NT2/D1 (cell line): ENCODE results near the gene FHOD1.

Experiments used
- DNase-seq: peaks from one replicate; pipeline ENCODE4 v3.0.0-alpha.2; 2011; ENCODE audit warnings: low read depth, low spot score
- H3K27me3 ChIP-seq: 2 replicates; pipeline ENCODE4 v1.6.0; 2011; ENCODE audit warnings: mild to moderate bottlenecking; ENCODE audit not compliant: insufficient read length, insufficient read depth
- H3K36me3 ChIP-seq: 2 replicates; pipeline ENCODE4 v1.6.1; 2011; ENCODE audit warnings: mild to moderate bottlenecking, low read length, mixed read lengths; ENCODE audit not compliant: insufficient read depth, insufficient read length
- H3K4me1 ChIP-seq: 2 replicates; pipeline ENCODE4 v1.5.1; 2011; ENCODE audit not compliant: insufficient read depth, insufficient read length
- H3K4me3 ChIP-seq: 2 replicates; pipeline ENCODE4 v1.5.1; 2011; ENCODE audit warnings: low read depth; ENCODE audit not compliant: insufficient read length
- H3K9ac ChIP-seq: 2 replicates; pipeline ENCODE4 v1.6.0; 2011; ENCODE audit warnings: low read depth; ENCODE audit not compliant: insufficient read length
- H3K9me3 ChIP-seq: 2 replicates; pipeline ENCODE4 v1.5.1; 2011; ENCODE audit warnings: mild to moderate bottlenecking, low read length; ENCODE audit not compliant: insufficient read depth
- SUZ12 ChIP-seq: IDR thresholded peaks from 2 replicates; pipeline ENCODE4 v1.6.1; 2011; ENCODE audit not compliant: insufficient read length, insufficient read depth; ENCODE audit errors: extremely low read depth
- YY1 ChIP-seq: IDR thresholded peaks from 2 replicates; pipeline ENCODE4 v1.6.1; 2011; ENCODE audit not compliant: insufficient read length, insufficient read depth
- ZNF274 ChIP-seq: IDR thresholded peaks from 2 replicates; pipeline ENCODE4 v1.6.1; 2011; ENCODE audit warnings: mild to moderate bottlenecking, low read depth, low read length

The FHOD1 gene

GRCh38 chr16:67280090-67281015 is 33.1 kb upstream of the FHOD1 start:
- H3K9ac ChIP-seq: peak overlapping the region; percentile 6

GRCh38 chr16:67279296-67280089 is 32.2 kb upstream of the FHOD1 start, which contains the start of gene PLEKHG4:
TSS of gene PLEKHG4 (plus strand) at chr16:67279532. CDS start at chr16:67280045, 513 bp downstream.
- Histone ChIP-seq H3K4me3 (peak within 1 kb of the TSS; percentile 85), H3K4me1 (peaks cover 26% of the 10 kb centered on the region), H3K9me3 (no peaks in the 10 kb centered on the region), H3K27me3 (peaks cover 8% of the 10 kb centered on the region), H3K36me3 (peaks cover 27% of the 10 kb centered on the region), H3K9ac (peak within 1 kb of the TSS; percentile 95)
- DNase-seq: peak; percentile 63
- no peak for TF ChIP-seq SUZ12
- TF ChIP-seq YY1: no peak
- no peak for TF ChIP-seq ZNF274

More at GRCh38 chr16:67280090-67281015, 33.1 kb upstream of the FHOD1 start:
- Histone ChIP-seq H3K9me3 (no peaks in the 10 kb centered on the region), H3K4me1 (peaks cover 29% of the 10 kb centered on the region), H3K36me3 (peaks cover 24% of the 10 kb centered on the region), H3K27me3 (peaks cover 8% of the 10 kb centered on the region), H3K4me3 (peak overlapping the region; percentile 49)
- no peak for DNase-seq
- TF ChIP-seq YY1: no peak
- no peak for TF ChIP-seq ZNF274
- no peak for TF ChIP-seq SUZ12

- no peak for TF ChIP-seq ZNF274
- TF ChIP-seq SUZ12: no peak
- Histone ChIP-seq H3K4me3 (peak overlapping the region; percentile 85), H3K4me1 (peaks cover 25% of the 10 kb centered on the region), H3K36me3 (peaks cover 27% of the 10 kb centered on the region), H3K27me3 (peaks cover 8% of the 10 kb centered on the region), H3K9me3 (no peaks in the 10 kb centered on the region), H3K9ac (peak overlapping the region; percentile 95)
- no peak for DNase-seq
These were observed 31.6 kb upstream of the FHOD1 start for GRCh38 chr16:67278773-67279295.

GRCh38 chr16:67277999-67278772 is 30.9 kb upstream of the FHOD1 start:
- no peak for DNase-seq
- TF ChIP-seq SUZ12 (no peak), ZNF274 (no peak), YY1 (no peak)
- H3K36me3 ChIP-seq: peaks cover 30% of the 10 kb centered on the region
- H3K9ac ChIP-seq: peak overlapping the region; percentile 95
- peaks cover 19% of the 10 kb centered on the region for H3K4me1 ChIP-seq
- no peaks in the 10 kb centered on the region for H3K9me3 ChIP-seq
- H3K4me3 ChIP-seq: peak overlapping the region; percentile 85
- H3K27me3 ChIP-seq: peaks cover 8% of the 10 kb centered on the region

- DNase-seq: no peak
- Histone ChIP-seq H3K4me3 (no peak overlapping the region), H3K4me1 (peaks cover 16% of the 10 kb centered on the region), H3K9ac (peak overlapping the region; percentile 28), H3K36me3 (peaks cover 29% of the 10 kb centered on the region), H3K27me3 (peaks cover 8% of the 10 kb centered on the region), H3K9me3 (no peaks in the 10 kb centered on the region)
- TF ChIP-seq ZNF274 (no peak), YY1 (no peak), SUZ12 (no peak)
These were observed 30.2 kb upstream of the FHOD1 start for GRCh38 chr16:67277294-67277998.

- Histone ChIP-seq H3K4me1 (peaks cover 16% of the 10 kb centered on the region), H3K27me3 (peaks cover 8% of the 10 kb centered on the region), H3K9me3 (no peaks in the 10 kb centered on the region), H3K36me3 (peaks cover 24% of the 10 kb centered on the region), H3K4me3 (no peak overlapping the region), H3K9ac (no peak overlapping the region)
- TF ChIP-seq SUZ12: no peak
- no peak for TF ChIP-seq ZNF274
- TF ChIP-seq YY1: no peak
- no peak for DNase-seq
These were observed 28.0 kb upstream of the FHOD1 start for GRCh38 chr16:67275321-67275720.
